Transverse colon (tissue), 4 donors: ENCODE data around the gene CD101.

Experiments
- EP300 ChIP-seq: sonication (generic); formaldehyde crosslinking; IDR thresholded peaks from one replicate; pipeline ENCODE4 v1.6.1; 2017; ENCODE audit warnings: antibody characterized with exemption, low read depth
- POLR2A ChIP-seq: fragments of 450-650 bp; IDR thresholded peaks from one replicate; pipeline ENCODE4 v1.6.1; 2016; ENCODE audit warnings: antibody characterized with exemption, mild to moderate bottlenecking, moderate library complexity
- POLR2AphosphoS5 ChIP-seq, 3 donors: sonication (generic); formaldehyde crosslinking; IDR thresholded peaks; one replicate each; pipeline ENCODE4 v1.6.1; 2016; ENCODE audit warnings: antibody characterized with exemption in 3 of 3
- TF ChIP-seq, protein P1 (sequence below), 5 experiments: fragments of 200-600 bp in 3 of 5; fragments of 450-650 bp in 2 of 5; sonication (generic) in 3 of 5; IDR thresholded peaks; 1 replicate in 2 of 5; 2 replicates in 3 of 5; pipeline ENCODE4 v1.5.1; 2016 to 2017; ENCODE audit warnings: antibody characterized with exemption in 5 of 5, inconsistent platforms in 3 of 5, mild to moderate bottlenecking in 2 of 5, moderate library complexity in 1 of 5

GRCh38 chr1:116968724-116969123 lies 32.8 kb upstream of the CD101 start:
- TF ChIP-seq, protein P1, sequence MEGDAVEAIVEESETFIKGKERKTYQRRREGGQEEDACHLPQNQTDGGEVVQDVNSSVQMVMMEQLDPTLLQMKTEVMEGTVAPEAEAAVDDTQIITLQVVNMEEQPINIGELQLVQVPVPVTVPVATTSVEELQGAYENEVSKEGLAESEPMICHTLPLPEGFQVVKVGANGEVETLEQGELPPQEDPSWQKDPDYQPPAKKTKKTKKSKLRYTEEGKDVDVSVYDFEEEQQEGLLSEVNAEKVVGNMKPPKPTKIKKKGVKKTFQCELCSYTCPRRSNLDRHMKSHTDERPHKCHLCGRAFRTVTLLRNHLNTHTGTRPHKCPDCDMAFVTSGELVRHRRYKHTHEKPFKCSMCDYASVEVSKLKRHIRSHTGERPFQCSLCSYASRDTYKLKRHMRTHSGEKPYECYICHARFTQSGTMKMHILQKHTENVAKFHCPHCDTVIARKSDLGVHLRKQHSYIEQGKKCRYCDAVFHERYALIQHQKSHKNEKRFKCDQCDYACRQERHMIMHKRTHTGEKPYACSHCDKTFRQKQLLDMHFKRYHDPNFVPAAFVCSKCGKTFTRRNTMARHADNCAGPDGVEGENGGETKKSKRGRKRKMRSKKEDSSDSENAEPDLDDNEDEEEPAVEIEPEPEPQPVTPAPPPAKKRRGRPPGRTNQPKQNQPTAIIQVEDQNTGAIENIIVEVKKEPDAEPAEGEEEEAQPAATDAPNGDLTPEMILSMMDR (IDR thresholded peaks at IDR 0.05): no peak
- TF ChIP-seq POLR2A (no peak), POLR2AphosphoS5 (IDR thresholded peaks at IDR 0.05) (no peak), EP300 (no peak)
